GM12878 (cell line): ENCODE measurements around the gene GPC5. TPM values are rescaled to one million over a fixed set of nuclear protein-coding genes. Genes with fewer than 3 reads are reported as not detected.

Source experiments
- ATAC-seq: fragments of 200-7000 bp; cut with Tn5 transposase; 3 replicates; pipeline ENCODE4 v1.9.1; 2020; ENCODE audit warnings: mild to moderate bottlenecking, moderate library complexity
- BruUV-seq: library from RNA; stranded (reverse); fragments of 400-500 nt; replicated peaks from 2 replicates; lab custom pipeline; 2021; lab: Mats Ljungman, UMichigan
- CTCF ChIA-PET: fragments of 300-600 bp; sonication (Branson Sonifier 250); formaldehyde crosslinking; extraction: SDS; loops from one replicate; lab custom pipeline; 2021; ENCODE audit warnings: inconsistent platforms; lab: Yijun Ruan, JAX
- POLR2A ChIA-PET: fragments of 350-600 bp; formaldehyde crosslinking; extraction: SDS; loops from one replicate; lab custom pipeline; 2021; ENCODE audit warnings: inconsistent platforms; lab: Charles Lee
- RAD21 ChIA-PET: fragments of 300-600 bp; sonication (Branson Sonifier 250); formaldehyde crosslinking; loops from one replicate; lab custom pipeline; 2023; ENCODE audit warnings: antibody characterized with exemption; ENCODE audit not compliant: unreplicated experiment; lab: Charles Lee
- SMC1A ChIA-PET: fragments of 300-600 bp; sonication (Branson Sonifier 250); formaldehyde crosslinking; loops from one replicate; lab custom pipeline; 2023; ENCODE audit not compliant: unreplicated experiment, uncharacterized antibody; lab: Charles Lee
- DNase-seq: peaks from one replicate; pipeline ENCODE4 v3.0.0-alpha.2; 2011; ENCODE audit warnings: low read depth, low spot score
- FAIRE-seq: peaks from 3 replicates; lab custom pipeline; 2011; peaks lifted over from hg19 to GRCh38; lab: Jason Lieb, UNC
- H2AFZ ChIP-seq: 2 replicates; pipeline ENCODE4 v1.6.0; 2011; ENCODE audit warnings: low read depth, low read length, control low read depth; ENCODE audit not compliant: control insufficient read depth
- H3K27ac ChIP-seq: 2 replicates; pipeline ENCODE4 v1.5.1; 2011; ENCODE audit warnings: control low read depth; ENCODE audit not compliant: control insufficient read depth, insufficient read depth
- H3K27me3 ChIP-seq, 2 experiments: replicated peaks in 1 of 2; 2 replicates each; pipeline versions ENCODE4 v1.6.0 to v1.6.1; 2011; ENCODE audit warnings: low read length in 1 of 2; ENCODE audit not compliant: control insufficient read depth in 2 of 2, insufficient read depth in 2 of 2
- H3K36me3 ChIP-seq, 2 experiments: 2 replicates each; pipeline ENCODE4 v1.5.1; 2011; ENCODE audit warnings: low read length in 1 of 2; ENCODE audit not compliant: control insufficient read depth in 2 of 2, insufficient read depth in 2 of 2
- H3K4me1 ChIP-seq: 2 replicates; pipeline ENCODE4 v1.6.1; 2011; ENCODE audit warnings: mild to moderate bottlenecking, low read length, moderate library complexity, mixed read lengths; ENCODE audit not compliant: control insufficient read depth, insufficient read depth
- H3K4me2 ChIP-seq: 2 replicates; pipeline ENCODE4 v1.6.0; 2011; ENCODE audit warnings: control low read depth; ENCODE audit not compliant: control insufficient read depth, insufficient read depth
- H3K4me3 ChIP-seq: fragments of 200-600 bp; sonication (generic); 2 replicates; pipeline ENCODE4 v1.5.1; 2016
- H3K79me2 ChIP-seq: 2 replicates; pipeline ENCODE4 v1.6.0; 2011; ENCODE audit warnings: low read length; ENCODE audit not compliant: control insufficient read depth, insufficient read depth
- H3K9ac ChIP-seq: 2 replicates; pipeline ENCODE4 v1.8.0; 2011; ENCODE audit warnings: low read length, control low read depth, mixed read lengths; ENCODE audit not compliant: control insufficient read depth, insufficient read depth
- H3K9me3 ChIP-seq: replicated peaks from 3 replicates; pipeline ENCODE4 v1.5.1; 2011; ENCODE audit warnings: mild to moderate bottlenecking, low read length; ENCODE audit not compliant: control insufficient read depth, insufficient read depth
- H4K20me1 ChIP-seq: 2 replicates; pipeline ENCODE4 v1.6.0; 2011; ENCODE audit not compliant: control insufficient read depth, insufficient read depth
- MXI1 ChIP-seq: fragments of 150-350 bp; IDR thresholded peaks from 2 replicates; pipeline ENCODE4 v1.6.1; 2011; ENCODE audit warnings: low read depth, mild to moderate bottlenecking, inconsistent platforms, low read length, improper control_type of control experiment
- PAX8 ChIP-seq: fragments of 450-650 bp; IDR thresholded peaks from 2 replicates; pipeline ENCODE4 v1.6.1; 2017; ENCODE audit warnings: mild to moderate bottlenecking, moderate library complexity
- RAD51 ChIP-seq: fragments of 450-650 bp; IDR thresholded peaks from 2 replicates; pipeline ENCODE4 v1.6.1; 2016; ENCODE audit warnings: moderate library complexity, mild to moderate bottlenecking, inconsistent platforms
- ZBED1 ChIP-seq: IDR thresholded peaks from 2 replicates; pipeline ENCODE4 v1.6.1; 2016; ENCODE audit warnings: borderline replicate concordance
- in situ Hi-C: fragments of 300-500 bp; cut with MboI; formaldehyde crosslinking; loops from 9 replicates; pipeline ENCODE4 v1.14.3; 2018; ENCODE audit warnings: mixed read lengths
- intact Hi-C: fragments of 100-400 bp; cut with micrococcal nuclease; formaldehyde crosslinking; loops from one replicate; pipeline ENCODE4 v1.14.2; 2022; ENCODE audit not compliant: unreplicated experiment
- polyA plus RNA-seq, 11 experiments: library from polyadenylated mRNA; depleted of rRNA in 4 of 11; unstranded in 6 of 11; stranded (reverse) in 5 of 11; fragments of >200 nt; fragmentation: Nextera tagmentation in 4 of 11; fragmentation: Illumina TruSeq in 1 of 11; extraction: Ambion mirVana in 4 of 11; extraction: Trizol in 1 of 11; gene quantifications; 1 replicate in 1 of 11; 2 replicates in 10 of 11; pipeline versions ENCODE4 v1.2.1 to v1.2.3, GENCODE V29; 2011 to 2016; ENCODE audit warnings: inconsistent platforms in 2 of 11, missing spikeins in 2 of 11, low read depth in 1 of 11
- total RNA-seq, 4 experiments: library from RNA; depleted of rRNA in 3 of 4; stranded (reverse); fragments of >200 nt in 3 of 4; fragmentation: Illumina TruSeq in 1 of 4; extraction: Trizol in 1 of 4; gene quantifications; 2 replicates each; pipeline versions ENCODE4 v1.2.1 to v1.2.3, GENCODE V29; 2013 to 2021
- TF ChIP-seq, protein P1 (sequence below): fragments of 450-650 bp; IDR thresholded peaks from 2 replicates; pipeline ENCODE4 v1.6.1; 2017; ENCODE audit warnings: mild to moderate bottlenecking, low read depth, inconsistent platforms; ENCODE audit not compliant: poor library complexity, severe bottlenecking
- TF ChIP-seq, protein P2 (sequence below), 3 experiments: IDR thresholded peaks in 2 of 3; conservative IDR thresholded peaks in 1 of 3; 2 replicates each; pipeline ENCODE4 v1.5.1; 2011; ENCODE audit warnings: low read depth in 3 of 3, low read length in 3 of 3, mild to moderate bottlenecking in 3 of 3, control low read depth in 2 of 3, moderate library complexity in 2 of 3, inconsistent platforms in 1 of 3, mixed read lengths in 1 of 3; ENCODE audit not compliant: control insufficient read depth in 2 of 3, insufficient read depth in 1 of 3; ENCODE audit errors: extremely low read depth in 1 of 3

GPC5 gene
- total and polyA plus RNA-seq, 10 of the 15 experiments (the other 5 are each of a cell fraction or from before 2014, with no cell fraction given) = 0.05 to 0.87 (median 0.44) TPM; not detected in 1

DNA sequence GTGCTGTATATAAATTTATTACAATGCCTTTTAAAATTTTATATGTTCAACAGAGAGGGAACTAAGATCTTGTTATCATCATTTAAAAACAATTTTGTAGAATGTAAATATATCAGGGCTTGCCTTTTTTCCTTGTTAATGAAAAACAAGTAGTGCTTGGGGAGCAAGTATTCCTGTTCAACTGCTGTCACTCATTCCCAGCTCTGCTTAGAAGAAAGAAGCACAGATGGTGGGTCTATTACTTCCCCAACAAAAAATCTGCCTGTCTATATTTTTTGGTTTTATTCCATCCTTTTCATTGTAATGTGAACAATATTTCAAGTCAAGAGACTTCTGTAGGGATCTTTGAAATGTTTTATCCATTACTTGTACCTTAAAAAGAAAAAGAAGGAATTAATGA, 503.9 kb downstream of the GPC5 start:
- H3K4me2 ChIP-seq = no peak overlapping the region
- no peak overlapping the region for H2AFZ ChIP-seq
- no peaks in the 10 kb centered on the region for H3K79me2 ChIP-seq
- no peak overlapping the region for H3K9ac ChIP-seq
- intact Hi-C loops = no loop called here
- ATAC-seq (no peak), FAIRE-seq (no peak), DNase-seq (no peak)
- CTCF ChIA-PET = no interaction called here
- no peak overlapping the region for H3K4me3 ChIP-seq
- RAD21 ChIA-PET = no interaction called here
- no peaks in the 10 kb centered on the region for H3K36me3 ChIP-seq
- in situ Hi-C loops = no loop called here
- H3K4me1 ChIP-seq = no peaks in the 10 kb centered on the region
- H3K27me3 ChIP-seq = no peaks in the 10 kb centered on the region
- no TSS peak for BruUV-seq
- no peaks in the 10 kb centered on the region for H4K20me1 ChIP-seq
- TF ChIP-seq ZBED1 (no peak), RAD51 (no peak), MXI1 (no peak), PAX8 (no peak)
- TF ChIP-seq, protein P1, sequence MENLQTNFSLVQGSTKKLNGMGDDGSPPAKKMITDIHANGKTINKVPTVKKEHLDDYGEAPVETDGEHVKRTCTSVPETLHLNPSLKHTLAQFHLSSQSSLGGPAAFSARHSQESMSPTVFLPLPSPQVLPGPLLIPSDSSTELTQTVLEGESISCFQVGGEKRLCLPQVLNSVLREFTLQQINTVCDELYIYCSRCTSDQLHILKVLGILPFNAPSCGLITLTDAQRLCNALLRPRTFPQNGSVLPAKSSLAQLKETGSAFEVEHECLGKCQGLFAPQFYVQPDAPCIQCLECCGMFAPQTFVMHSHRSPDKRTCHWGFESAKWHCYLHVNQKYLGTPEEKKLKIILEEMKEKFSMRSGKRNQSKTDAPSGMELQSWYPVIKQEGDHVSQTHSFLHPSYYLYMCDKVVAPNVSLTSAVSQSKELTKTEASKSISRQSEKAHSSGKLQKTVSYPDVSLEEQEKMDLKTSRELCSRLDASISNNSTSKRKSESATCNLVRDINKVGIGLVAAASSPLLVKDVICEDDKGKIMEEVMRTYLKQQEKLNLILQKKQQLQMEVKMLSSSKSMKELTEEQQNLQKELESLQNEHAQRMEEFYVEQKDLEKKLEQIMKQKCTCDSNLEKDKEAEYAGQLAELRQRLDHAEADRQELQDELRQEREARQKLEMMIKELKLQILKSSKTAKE = no peak
- TF ChIP-seq, protein P2, sequence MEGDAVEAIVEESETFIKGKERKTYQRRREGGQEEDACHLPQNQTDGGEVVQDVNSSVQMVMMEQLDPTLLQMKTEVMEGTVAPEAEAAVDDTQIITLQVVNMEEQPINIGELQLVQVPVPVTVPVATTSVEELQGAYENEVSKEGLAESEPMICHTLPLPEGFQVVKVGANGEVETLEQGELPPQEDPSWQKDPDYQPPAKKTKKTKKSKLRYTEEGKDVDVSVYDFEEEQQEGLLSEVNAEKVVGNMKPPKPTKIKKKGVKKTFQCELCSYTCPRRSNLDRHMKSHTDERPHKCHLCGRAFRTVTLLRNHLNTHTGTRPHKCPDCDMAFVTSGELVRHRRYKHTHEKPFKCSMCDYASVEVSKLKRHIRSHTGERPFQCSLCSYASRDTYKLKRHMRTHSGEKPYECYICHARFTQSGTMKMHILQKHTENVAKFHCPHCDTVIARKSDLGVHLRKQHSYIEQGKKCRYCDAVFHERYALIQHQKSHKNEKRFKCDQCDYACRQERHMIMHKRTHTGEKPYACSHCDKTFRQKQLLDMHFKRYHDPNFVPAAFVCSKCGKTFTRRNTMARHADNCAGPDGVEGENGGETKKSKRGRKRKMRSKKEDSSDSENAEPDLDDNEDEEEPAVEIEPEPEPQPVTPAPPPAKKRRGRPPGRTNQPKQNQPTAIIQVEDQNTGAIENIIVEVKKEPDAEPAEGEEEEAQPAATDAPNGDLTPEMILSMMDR (IDR thresholded peaks at IDR 0.05 in 2 of 3, conservative IDR thresholded peaks at IDR 0.05 in 1 of 3; ENCODE audit: control insufficient read depth in 2 of 3, extremely low read depth in 1 of 3, insufficient read depth in 1 of 3, low read depth in 3 of 3, low read length in 3 of 3) = no peak
- SMC1A ChIA-PET = no interaction called here
- POLR2A ChIA-PET = no interaction called here
- H3K27ac ChIP-seq = no peak overlapping the region
- no peaks in the 10 kb centered on the region for H3K9me3 ChIP-seq
